Measurements from ENCODE around the gene RHOXF1. TPM values are rescaled to one million over a fixed set of nuclear protein-coding genes. Genes with fewer than 3 reads are reported as not detected.
"Not testable (repeated sequence)": the region's sequence is repeated elsewhere in the genome, so short reads cannot be mapped to it uniquely, and the experiment has no call there.

RHOXF1 gene
- total RNA-seq, 2 experiments from 2014 or later: 0.45 TPM; not detected in 1

DNA sequence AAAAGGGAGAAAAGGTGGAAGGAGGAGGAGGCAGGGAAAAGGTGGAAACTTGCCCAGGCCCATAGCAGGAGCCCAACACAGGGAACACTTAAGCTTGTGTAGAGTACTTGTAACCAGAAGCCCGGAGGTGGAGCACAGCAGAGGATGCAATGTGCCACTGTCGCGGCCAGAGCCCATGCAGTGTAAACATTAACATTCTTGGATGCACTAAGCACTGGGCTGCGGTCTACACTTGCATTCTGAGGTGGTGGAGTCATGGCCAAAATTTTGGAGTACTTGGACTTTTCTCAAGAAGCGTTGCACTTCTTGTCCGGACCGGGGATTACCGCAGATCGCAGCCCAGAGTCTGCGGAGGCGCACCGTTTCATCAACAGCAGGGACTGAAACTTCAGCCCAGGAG is 4.5 kb upstream of the RHOXF1 start:
- ChIA-PET POLR2A (no interaction called here), CTCF (no interaction called here)
- ATAC-seq (ENCODE audit: poor library complexity) (no peak), DNase-seq (no peak)
- Mint-ChIP-seq H3K27me3 (no peaks in the 10 kb centered on the region), H3K36me3 (ENCODE audit: low read depth) (no peaks in the 10 kb centered on the region), H3K4me3 (no peak overlapping the region), H3K4me1 (ENCODE audit: low read depth) (no peaks in the 10 kb centered on the region), H3K27ac (no peak overlapping the region), H3K9me3 (no peaks in the 10 kb centered on the region)
- intact Hi-C loops (cut with DNase I, micrococcal nuclease): no loop called here
- Histone ChIP-seq H3K9me3 (ENCODE audit: control insufficient read depth in 1 of 2, insufficient read depth in 1 of 2, low read length in 2 of 2) (no peaks in the 10 kb centered on the region), H3K4me1 (ENCODE audit: insufficient read depth, low read length) (no peaks in the 10 kb centered on the region), H3K27me3 (ENCODE audit: control insufficient read depth in 1 of 2, insufficient read depth in 2 of 2, low read length in 2 of 2) (no peaks in the 10 kb centered on the region), H3K27ac (ENCODE audit: low read depth in 1 of 2, low read length in 2 of 2) (no peak overlapping the region), H3K36me3 (ENCODE audit: insufficient read depth, low read length) (no peaks in the 10 kb centered on the region), H3K4me3 (ENCODE audit: low read length) (no peak overlapping the region)
- TF ChIP-seq, protein P1, sequence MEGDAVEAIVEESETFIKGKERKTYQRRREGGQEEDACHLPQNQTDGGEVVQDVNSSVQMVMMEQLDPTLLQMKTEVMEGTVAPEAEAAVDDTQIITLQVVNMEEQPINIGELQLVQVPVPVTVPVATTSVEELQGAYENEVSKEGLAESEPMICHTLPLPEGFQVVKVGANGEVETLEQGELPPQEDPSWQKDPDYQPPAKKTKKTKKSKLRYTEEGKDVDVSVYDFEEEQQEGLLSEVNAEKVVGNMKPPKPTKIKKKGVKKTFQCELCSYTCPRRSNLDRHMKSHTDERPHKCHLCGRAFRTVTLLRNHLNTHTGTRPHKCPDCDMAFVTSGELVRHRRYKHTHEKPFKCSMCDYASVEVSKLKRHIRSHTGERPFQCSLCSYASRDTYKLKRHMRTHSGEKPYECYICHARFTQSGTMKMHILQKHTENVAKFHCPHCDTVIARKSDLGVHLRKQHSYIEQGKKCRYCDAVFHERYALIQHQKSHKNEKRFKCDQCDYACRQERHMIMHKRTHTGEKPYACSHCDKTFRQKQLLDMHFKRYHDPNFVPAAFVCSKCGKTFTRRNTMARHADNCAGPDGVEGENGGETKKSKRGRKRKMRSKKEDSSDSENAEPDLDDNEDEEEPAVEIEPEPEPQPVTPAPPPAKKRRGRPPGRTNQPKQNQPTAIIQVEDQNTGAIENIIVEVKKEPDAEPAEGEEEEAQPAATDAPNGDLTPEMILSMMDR (IDR thresholded peaks at IDR 0.05): no peak

DNA sequence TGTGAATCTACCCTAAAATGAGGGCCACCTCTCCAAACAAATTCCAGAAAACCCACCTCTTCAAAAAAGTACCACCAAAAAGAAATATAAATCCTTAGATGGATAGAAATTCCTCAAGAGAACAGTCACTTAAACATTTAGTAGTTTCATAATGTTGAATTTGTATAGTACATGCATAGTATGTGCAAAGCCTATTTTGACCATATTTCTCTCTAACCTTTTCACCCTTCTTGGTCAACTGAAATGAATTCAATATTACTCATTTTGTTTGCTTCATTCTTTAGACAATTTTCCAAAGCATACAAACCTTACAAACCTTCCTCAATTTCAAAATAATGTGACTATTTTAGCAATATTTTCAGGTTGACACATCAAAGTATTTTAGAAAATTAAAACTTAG is 4.1 kb downstream of the RHOXF1 start:
- ATAC-seq (ENCODE audit: poor library complexity) (no peak), DNase-seq (no peak)
- intact Hi-C loops (cut with DNase I, micrococcal nuclease): no loop called here
- Histone ChIP-seq H3K9me3 (ENCODE audit: control insufficient read depth in 1 of 2, insufficient read depth in 1 of 2, low read length in 2 of 2) (no peaks in the 10 kb centered on the region), H3K36me3 (ENCODE audit: insufficient read depth, low read length) (no peaks in the 10 kb centered on the region), H3K4me3 (ENCODE audit: low read length) (no peak overlapping the region), H3K27me3 (ENCODE audit: control insufficient read depth in 1 of 2, insufficient read depth in 2 of 2, low read length in 2 of 2) (no peaks in the 10 kb centered on the region), H3K27ac (ENCODE audit: low read depth in 1 of 2, low read length in 2 of 2) (no peak overlapping the region), H3K4me1 (ENCODE audit: insufficient read depth, low read length) (no peaks in the 10 kb centered on the region)
- Mint-ChIP-seq H3K4me3 (no peak overlapping the region), H3K27me3 (no peaks in the 10 kb centered on the region), H3K36me3 (ENCODE audit: low read depth) (no peaks in the 10 kb centered on the region), H3K27ac (no peak overlapping the region), H3K4me1 (ENCODE audit: low read depth) (no peaks in the 10 kb centered on the region), H3K9me3 (peaks cover 2% of the 10 kb centered on the region)
- ChIA-PET POLR2A (no interaction called here), CTCF (no interaction called here)
- TF ChIP-seq, protein P1 (IDR thresholded peaks at IDR 0.05): no peak

DNA sequence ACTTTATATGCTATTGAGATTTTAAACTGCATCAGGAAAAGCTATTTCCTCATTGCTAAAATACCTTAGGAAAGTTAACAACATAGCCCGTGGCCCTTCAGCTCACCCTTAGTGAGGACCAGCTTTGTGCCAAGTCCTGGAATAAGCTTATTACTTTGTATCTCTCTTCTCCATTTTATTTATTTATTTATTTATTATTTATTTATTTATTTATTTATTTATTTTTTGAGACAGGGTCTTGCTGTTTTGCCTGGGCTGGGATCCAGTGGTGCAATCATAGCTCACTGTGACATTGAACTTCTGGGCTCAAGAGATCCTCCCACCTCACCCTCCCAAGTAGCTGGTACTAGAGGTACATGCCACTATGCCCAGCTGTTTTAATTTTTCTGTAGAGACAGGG is 6.3 kb downstream of the RHOXF1 start:
- ATAC-seq (ENCODE audit: poor library complexity): no peak
- no peaks in the 10 kb centered on the region for H3K27me3 Mint-ChIP-seq
- H3K4me3 Mint-ChIP-seq: no peak overlapping the region
- TF ChIP-seq, protein P1 (IDR thresholded peaks at IDR 0.05): no peak
- H3K27ac Mint-ChIP-seq: no peak overlapping the region
- H3K4me3 ChIP-seq (ENCODE audit: low read length): no peak overlapping the region
- no peaks in the 10 kb centered on the region for H3K36me3 Mint-ChIP-seq (ENCODE audit: low read depth)
- H3K36me3 ChIP-seq (ENCODE audit: insufficient read depth, low read length): no peaks in the 10 kb centered on the region
- no peak overlapping the region for H3K27ac ChIP-seq (ENCODE audit: low read depth in 1 of 2, low read length in 2 of 2)
- POLR2A ChIA-PET: no interaction called here
- intact Hi-C loops (cut with DNase I, micrococcal nuclease): no loop called here
- H3K4me1 ChIP-seq (ENCODE audit: insufficient read depth, low read length): no peaks in the 10 kb centered on the region
- CTCF ChIA-PET: no interaction called here
- peaks cover 2% of the 10 kb centered on the region for H3K9me3 Mint-ChIP-seq
- no peak for DNase-seq
- no peaks in the 10 kb centered on the region for H3K27me3 ChIP-seq (ENCODE audit: control insufficient read depth in 1 of 2, insufficient read depth in 2 of 2, low read length in 2 of 2)
- no peaks in the 10 kb centered on the region for H3K9me3 ChIP-seq (ENCODE audit: control insufficient read depth in 1 of 2, insufficient read depth in 1 of 2, low read length in 2 of 2)
- no peaks in the 10 kb centered on the region for H3K4me1 Mint-ChIP-seq (ENCODE audit: low read depth)

DNA sequence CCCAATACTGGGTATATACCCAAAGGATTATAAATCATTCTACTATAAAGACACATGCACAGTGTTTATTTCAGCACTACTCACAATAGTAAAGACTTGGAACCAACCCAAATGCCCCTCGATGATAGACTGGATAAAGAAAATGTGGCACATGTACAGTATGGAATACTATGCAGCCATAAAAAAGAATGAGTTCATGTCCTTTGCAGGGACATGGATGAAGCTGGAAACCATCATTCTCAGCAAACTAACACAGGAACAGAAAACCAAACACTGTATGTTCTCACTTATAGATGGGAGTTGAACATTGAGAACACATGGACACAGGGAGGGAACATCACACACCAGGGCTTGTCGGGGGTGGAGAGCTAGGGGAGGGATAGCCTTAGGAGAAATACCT is 11.0 kb downstream of the RHOXF1 start:
- H3K36me3 Mint-ChIP-seq (ENCODE audit: low read depth); H3K9me3 ChIP-seq (ENCODE audit: control insufficient read depth in 1 of 2, insufficient read depth in 1 of 2, low read length in 2 of 2); DNase-seq; H3K27me3 ChIP-seq (ENCODE audit: control insufficient read depth in 1 of 2, insufficient read depth in 2 of 2, low read length in 2 of 2); H3K9me3 Mint-ChIP-seq; H3K27me3 Mint-ChIP-seq; H3K36me3 ChIP-seq (ENCODE audit: insufficient read depth, low read length); H3K27ac ChIP-seq (ENCODE audit: low read depth in 1 of 2, low read length in 2 of 2); CTCF ChIA-PET; intact Hi-C loops (cut with DNase I, micrococcal nuclease); H3K4me1 ChIP-seq (ENCODE audit: insufficient read depth, low read length); H3K4me3 Mint-ChIP-seq; ATAC-seq (ENCODE audit: poor library complexity); POLR2A ChIA-PET; H3K27ac Mint-ChIP-seq; H3K4me1 Mint-ChIP-seq (ENCODE audit: low read depth); H3K4me3 ChIP-seq (ENCODE audit: low read length): not testable (repeated sequence)

DNA sequence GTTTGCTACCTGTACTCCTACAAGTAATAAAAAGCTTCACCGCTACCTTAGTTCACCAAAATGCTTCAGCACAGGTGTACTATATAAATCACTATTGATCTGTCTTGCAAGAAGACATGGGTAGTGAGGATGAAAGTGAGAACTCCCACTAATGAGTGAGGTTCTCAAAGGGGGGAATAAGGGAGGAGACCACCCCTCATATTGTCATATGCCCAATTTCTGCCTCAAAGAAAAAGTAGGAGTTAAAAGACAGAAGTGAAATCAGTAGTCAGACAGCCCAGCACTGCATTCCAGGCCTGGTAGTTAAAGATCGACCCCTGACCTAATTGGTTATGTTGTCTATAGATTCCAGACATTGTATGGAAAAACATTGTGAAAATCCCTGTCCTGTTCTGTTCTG is 14.7 kb downstream of the RHOXF1 start:
- H3K27ac Mint-ChIP-seq; CTCF ChIA-PET; H3K36me3 Mint-ChIP-seq (ENCODE audit: low read depth); H3K9me3 Mint-ChIP-seq; H3K4me3 Mint-ChIP-seq; H3K27me3 ChIP-seq (ENCODE audit: control insufficient read depth in 1 of 2, insufficient read depth in 2 of 2, low read length in 2 of 2); H3K4me3 ChIP-seq (ENCODE audit: low read length); H3K4me1 ChIP-seq (ENCODE audit: insufficient read depth, low read length); H3K36me3 ChIP-seq (ENCODE audit: insufficient read depth, low read length); H3K27me3 Mint-ChIP-seq; DNase-seq; POLR2A ChIA-PET; H3K27ac ChIP-seq (ENCODE audit: low read depth in 1 of 2, low read length in 2 of 2); H3K4me1 Mint-ChIP-seq (ENCODE audit: low read depth); ATAC-seq (ENCODE audit: poor library complexity); H3K9me3 ChIP-seq (ENCODE audit: control insufficient read depth in 1 of 2, insufficient read depth in 1 of 2, low read length in 2 of 2); intact Hi-C loops (cut with DNase I, micrococcal nuclease): not testable (repeated sequence)
